Kidney tubule cell (primary cell): ENCODE measurements around the gene ATP8B3.
"Not testable (repeated sequence)": the region's sequence is repeated elsewhere in the genome, so short reads cannot be mapped to it uniquely, and the experiment has no call there.

Experiments used
- DNase-seq: peaks from one replicate; pipeline ENCODE4 v3.0.0-alpha.2; 2018; ENCODE audit warnings: low spot score

The ATP8B3 gene

DNA sequence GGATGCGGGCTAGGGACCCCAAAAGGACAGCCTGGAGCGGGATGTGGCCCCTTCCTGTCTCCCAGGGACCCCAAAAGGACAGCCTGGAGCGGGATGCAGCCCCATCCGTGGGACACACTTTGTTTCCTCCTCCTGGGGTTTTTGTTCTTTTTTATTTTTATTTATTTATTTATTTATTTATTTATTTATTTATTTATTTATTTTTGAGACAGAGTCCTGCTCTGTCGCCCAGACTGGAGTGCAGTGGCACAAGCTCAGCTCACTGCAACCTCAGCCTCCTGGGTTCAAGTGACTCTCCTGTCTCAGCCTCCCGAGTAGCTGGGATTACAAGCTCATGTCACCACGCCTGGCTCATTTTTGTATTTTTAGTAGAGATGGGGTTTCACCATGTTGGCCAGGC, 14.8 kb downstream of the ATP8B3 start:
- DNase-seq, result not testable (repeated sequence)

- no peak for DNase-seq
These were observed 15.5 kb downstream of the ATP8B3 start for GRCh38 chr19:1796395-1797142.

DNA sequence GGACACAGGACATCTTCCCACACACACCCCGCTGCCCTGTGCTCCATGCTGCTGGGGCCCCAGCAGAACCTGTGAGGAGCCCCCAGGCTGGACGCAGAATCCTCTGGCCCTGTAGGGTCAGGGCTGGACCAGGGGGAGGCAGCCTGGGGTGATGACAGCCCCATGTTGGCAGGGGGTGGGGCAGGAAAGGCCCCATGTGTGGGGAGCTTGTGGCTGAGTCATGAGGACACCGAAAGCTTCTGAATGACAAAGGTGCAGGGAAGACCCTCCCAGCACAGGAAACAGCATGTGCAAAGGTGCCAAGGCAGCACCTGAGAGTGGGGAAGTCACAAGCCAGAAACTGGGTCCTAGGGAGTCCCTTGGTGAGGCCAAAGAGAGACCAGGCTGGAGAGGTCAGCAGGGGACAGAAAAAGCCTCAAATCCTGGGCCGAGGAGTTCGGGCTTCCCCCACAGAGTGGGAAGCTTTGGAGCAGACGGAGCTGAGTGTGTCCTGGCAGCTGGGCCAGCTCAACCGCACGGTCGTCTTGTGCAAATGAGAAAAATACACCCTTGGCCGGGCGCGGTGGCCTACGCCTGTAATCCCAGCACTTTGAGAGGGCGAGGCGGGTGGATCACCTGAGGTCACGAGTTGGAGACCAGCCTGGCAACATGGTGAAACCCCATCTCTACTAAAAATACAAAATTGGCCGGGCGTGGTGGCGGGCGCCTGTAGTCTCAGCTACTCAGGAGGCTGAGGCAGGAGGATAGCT, 17.5 kb downstream of the ATP8B3 start:
- DNase-seq, result no peak

- DNase-seq, result no peak
These were observed 20.2 kb downstream of the ATP8B3 start for GRCh38 chr19:1791879-1792278.

DNA sequence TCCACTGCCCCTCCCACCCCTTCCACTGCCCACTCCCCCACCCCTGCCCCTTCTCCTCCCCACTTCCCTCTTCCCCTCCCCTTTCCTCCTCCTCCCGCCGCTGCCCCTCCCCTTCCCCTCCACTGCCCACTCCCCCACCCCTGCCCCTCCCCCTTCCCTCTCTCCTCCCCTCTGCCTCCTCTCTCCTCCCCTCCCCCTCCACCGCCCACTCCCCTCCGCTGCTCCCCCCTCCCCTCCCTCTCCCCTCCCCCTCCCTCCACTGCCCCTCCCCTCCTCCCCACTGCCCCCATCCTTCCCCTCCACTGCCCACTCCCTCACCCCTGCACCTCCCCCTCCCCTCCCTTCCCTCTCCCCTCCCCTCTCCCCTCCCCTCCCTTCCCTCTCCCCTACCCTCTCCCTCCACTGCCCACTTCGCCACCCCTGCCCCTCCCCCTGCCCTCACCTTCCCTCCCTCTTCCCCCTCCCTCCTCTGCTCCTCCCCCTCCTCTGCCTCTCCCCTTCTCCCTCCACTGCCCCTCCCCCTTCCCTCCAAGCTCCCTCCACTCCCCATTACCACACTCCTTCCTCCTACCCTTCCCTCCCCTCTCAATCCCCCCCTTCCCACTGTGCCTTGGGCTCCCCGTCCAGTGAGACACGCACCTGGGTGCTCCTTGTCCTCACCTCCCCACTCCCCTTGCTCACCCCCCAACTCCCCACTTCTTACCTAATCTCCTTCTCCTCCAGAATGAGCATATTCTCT, 21.9 kb downstream of the ATP8B3 start:
- no peak for DNase-seq

GRCh38 chr19:1789261-1790041, 22.6 kb downstream of the ATP8B3 start:
- no peak for DNase-seq

DNA sequence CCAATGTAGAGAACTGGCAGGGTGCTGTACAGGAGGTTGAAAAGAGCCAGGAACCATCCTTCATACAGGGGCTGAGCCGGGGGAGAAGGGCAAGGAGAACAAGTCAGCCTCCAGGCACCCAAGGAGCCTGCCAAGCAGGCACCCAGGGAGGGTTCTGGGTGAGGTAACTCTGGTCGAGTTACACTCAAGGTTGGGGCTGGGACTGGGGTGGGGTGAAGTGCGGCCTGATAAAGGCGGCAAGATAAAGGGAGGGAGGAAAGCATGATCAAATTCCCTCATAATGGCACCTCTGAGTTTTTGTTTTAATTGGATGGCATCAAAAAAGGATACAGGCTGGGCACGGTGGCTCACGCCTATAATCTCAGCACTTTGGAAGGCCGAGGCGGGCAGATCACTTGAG, 25.0 kb downstream of the ATP8B3 start:
- DNase-seq, result no peak

DNA sequence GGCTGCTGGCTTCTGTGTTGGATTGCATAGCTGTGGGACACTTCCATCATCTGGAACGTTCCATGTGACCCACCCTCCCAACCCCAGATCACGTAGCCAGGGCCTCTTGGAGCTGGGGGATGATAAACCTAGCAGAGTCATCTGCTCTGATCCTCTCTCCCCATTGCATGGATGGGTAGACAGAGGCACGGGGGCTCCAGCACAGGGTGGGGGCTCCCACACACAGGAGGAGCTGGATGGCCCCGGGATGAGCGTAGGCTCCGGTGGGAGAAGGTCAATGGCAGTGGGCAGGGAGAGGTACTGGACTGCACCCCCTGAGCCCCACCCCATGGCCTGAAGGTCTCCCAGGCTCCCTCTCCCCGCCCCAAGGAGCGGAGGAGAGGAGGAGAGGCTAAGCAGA, 25.4 kb downstream of the ATP8B3 start:
- no peak for DNase-seq

DNA sequence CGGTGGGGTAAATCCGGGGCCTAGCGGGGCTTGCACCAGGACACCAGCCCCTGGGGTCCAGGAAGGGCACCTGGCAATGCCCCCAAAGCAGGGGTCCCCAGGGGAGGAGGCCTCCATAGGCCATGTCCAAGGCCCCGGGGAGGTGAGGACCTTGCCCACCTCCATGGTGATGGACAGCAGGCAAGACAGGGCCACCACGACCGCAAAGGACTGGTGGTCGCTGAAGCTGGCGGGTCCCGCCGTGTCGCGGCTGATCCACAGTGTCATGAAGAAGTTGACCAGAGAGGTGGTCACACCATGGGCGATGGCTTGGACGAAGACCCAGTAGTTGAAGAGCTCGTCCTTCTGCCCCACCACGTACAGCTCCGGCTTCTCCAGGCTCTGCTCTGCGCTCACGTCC, 26.8 kb downstream of the ATP8B3 start:
- DNase-seq, result no peak

GRCh38 chr19:1783874-1784273, 28.2 kb downstream of the ATP8B3 start:
- DNase-seq, result no peak

GRCh38 chr19:1783354-1783753, 28.7 kb downstream of the ATP8B3 start:
- DNase-seq, result no peak

DNA sequence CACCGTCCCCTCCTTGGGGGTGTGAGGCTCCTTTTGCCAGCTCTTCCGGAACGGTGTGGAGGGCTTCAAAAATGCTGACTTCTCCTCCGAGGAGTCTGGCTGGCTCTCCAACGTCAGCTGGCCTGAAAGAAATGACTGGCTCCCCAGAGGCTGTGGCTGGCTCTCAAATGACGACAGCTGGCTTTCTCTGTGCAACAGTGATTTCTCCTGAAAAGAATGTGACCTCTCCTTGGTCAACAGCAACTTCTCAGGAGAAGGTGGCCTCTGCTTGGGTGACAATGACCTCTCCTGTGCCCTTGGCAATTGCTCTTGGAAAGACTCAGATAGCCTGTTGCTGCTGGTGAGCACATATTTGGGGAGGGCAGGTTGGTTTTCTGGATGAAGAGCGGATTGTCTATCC, 29.6 kb downstream of the ATP8B3 start:
- no peak for DNase-seq

DNA sequence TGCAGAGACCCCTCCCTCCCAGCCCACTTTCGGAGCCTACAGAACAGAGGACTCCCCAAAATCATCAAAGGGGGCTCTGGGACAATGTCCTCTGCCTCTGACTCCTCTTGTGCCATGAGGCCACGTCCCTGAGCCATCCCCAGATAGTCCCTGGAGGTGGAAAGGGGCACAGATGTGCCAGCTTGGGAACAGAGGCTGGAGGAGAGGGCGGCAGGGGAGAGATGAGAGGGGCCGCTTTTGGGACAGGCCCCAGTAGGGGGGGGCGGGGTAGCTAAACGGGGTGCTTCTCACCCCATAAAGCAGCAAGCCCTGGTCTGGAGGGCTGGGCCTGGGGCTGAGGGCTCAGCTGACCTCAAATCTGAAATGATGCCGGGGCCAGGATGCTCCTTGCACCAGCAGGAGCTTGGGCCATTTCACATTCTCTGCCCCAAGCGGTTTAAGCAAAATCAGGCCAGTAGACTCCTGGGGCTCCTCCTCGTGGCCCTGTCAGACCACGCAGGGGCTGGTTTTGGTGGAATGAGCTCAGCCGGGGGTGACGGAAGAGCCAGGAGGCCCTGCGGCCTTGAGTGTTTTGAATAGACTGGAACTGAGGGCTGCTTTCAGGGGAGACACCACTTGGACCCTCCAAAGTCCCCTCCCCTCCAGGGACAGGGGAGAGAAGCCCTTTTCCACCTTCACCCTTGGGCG, 31.7 kb downstream of the ATP8B3 start:
- DNase-seq, result peak; percentile 15

GRCh38 chr19:1779574-1779973, 32.5 kb downstream of the ATP8B3 start:
- no peak for DNase-seq

DNA sequence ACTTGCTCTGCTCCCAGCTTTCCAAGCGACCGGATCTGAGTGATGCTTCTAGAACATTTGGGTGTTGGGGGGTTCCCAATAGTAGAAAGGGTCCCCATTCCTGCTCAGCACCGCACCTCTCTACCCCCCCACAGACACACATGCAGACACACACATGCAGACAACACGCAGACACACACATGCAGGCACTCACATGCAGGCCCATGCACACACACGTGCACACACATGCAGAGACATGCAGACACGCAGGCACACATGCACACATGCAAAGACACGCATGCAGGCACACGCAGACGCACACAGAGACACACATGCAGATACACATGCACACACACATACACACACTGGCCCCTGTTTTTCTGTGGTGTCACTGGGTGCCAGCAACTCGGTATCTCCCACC, 34.9 kb downstream of the ATP8B3 start:
- no peak for DNase-seq

GRCh38 chr19:1776606-1777147, 35.4 kb downstream of the ATP8B3 start:
- DNase-seq, result no peak

- no peak for DNase-seq
These were observed 36.0 kb downstream of the ATP8B3 start for GRCh38 chr19:1775951-1776605.

- DNase-seq, result no peak
These were observed 36.9 kb downstream of the ATP8B3 start for GRCh38 chr19:1774989-1775772.

- peak; percentile 90 for DNase-seq
These were observed 38.9 kb downstream of the ATP8B3 start for GRCh38 chr19:1773184-1773583.
